A549 (cell line): ENCODE measurements around the gene CNNM3.

Experiments
- CEBPB ChIP-seq, 2 experiments: fragments of >200 bp in 1 of 2; sonication (Bioruptor Twin) in 1 of 2; formaldehyde crosslinking in 1 of 2; IDR thresholded peaks; 2 replicates each; pipeline ENCODE4 v1.6.1; 2012 to 2016
- FOXS1 ChIP-seq: fragments of 250-450 bp; sonication (Bioruptor Pico); IDR thresholded peaks from 2 replicates; pipeline ENCODE4 v1.5.0; 2020; ENCODE audit warnings: mild to moderate bottlenecking, moderate library complexity
- HOXA7 ChIP-seq: fragments of 250-450 bp; sonication (Bioruptor Pico); IDR thresholded peaks from 2 replicates; pipeline ENCODE4 v1.5.0; 2020; ENCODE audit warnings: mild to moderate bottlenecking, moderate library complexity
- KDM1A ChIP-seq: fragments of 200-600 bp; sonication (generic); IDR thresholded peaks from 2 replicates; pipeline ENCODE4 v1.6.1; 2016; ENCODE audit warnings: low read depth, mild to moderate bottlenecking
- MAFK ChIP-seq: fragments of 450-650 bp; IDR thresholded peaks from 2 replicates; pipeline ENCODE4 v1.6.1; 2014; ENCODE audit not compliant: partially characterized antibody
- NR3C1 ChIP-seq: fragments of >200 bp; sonication (Bioruptor Twin); formaldehyde crosslinking; IDR thresholded peaks from 3 replicates; pipeline ENCODE4 v1.6.1; 2017
- POLR2A ChIP-seq: IDR thresholded peaks from 2 replicates; pipeline ENCODE4 v1.6.1; 2012; ENCODE audit warnings: mild to moderate bottlenecking, low read length
- RAD21 ChIP-seq, 2 experiments: fragments of >200 bp in 1 of 2; sonication (Bioruptor Twin) in 1 of 2; formaldehyde crosslinking in 1 of 2; IDR thresholded peaks in 1 of 2; conservative IDR thresholded peaks in 1 of 2; 2 replicates in 1 of 2; 3 replicates in 1 of 2; pipeline ENCODE4 v1.6.1; 2012 to 2018; ENCODE audit warnings: inconsistent platforms in 1 of 2
- TF ChIP-seq, protein P1 (sequence below): fragments of >200 bp; sonication (Bioruptor Twin); formaldehyde crosslinking; IDR thresholded peaks from 3 replicates; pipeline ENCODE4 v1.5.1; 2016
- TF ChIP-seq, protein P2 (sequence below): fragments of 250-450 bp; sonication (Bioruptor Pico); IDR thresholded peaks from 2 replicates; pipeline ENCODE4 v1.5.0; 2021; ENCODE audit warnings: mild to moderate bottlenecking, moderate library complexity, borderline replicate concordance

DNA sequence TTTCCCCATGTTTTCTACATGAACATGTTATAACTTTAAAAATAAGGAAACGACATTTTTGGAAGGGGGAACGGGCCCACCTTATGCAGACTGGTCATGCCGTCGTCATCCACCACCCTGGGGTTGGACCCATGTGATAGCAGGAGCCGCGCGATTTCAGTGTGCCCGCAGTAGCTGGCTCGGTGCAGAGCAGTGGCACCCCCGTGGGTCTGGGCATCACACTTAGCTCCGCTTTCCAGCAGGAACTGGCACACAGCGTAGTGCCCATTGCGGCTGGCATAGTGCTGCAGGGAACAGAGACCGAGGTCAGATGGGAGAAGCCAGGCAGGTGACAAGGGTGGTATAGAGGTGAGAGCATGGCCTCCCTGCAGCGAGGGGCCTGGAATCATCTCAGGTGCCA is 37.3 kb downstream of the CNNM3 start:
- TF ChIP-seq, protein P1, sequence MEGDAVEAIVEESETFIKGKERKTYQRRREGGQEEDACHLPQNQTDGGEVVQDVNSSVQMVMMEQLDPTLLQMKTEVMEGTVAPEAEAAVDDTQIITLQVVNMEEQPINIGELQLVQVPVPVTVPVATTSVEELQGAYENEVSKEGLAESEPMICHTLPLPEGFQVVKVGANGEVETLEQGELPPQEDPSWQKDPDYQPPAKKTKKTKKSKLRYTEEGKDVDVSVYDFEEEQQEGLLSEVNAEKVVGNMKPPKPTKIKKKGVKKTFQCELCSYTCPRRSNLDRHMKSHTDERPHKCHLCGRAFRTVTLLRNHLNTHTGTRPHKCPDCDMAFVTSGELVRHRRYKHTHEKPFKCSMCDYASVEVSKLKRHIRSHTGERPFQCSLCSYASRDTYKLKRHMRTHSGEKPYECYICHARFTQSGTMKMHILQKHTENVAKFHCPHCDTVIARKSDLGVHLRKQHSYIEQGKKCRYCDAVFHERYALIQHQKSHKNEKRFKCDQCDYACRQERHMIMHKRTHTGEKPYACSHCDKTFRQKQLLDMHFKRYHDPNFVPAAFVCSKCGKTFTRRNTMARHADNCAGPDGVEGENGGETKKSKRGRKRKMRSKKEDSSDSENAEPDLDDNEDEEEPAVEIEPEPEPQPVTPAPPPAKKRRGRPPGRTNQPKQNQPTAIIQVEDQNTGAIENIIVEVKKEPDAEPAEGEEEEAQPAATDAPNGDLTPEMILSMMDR: no peak
- TF ChIP-seq FOXS1 (CRISPR knock-in tag) (no peak), RAD21 (conservative IDR thresholded peaks at IDR 0.05 in 1 of 2, IDR thresholded peaks at IDR 0.05 in 1 of 2) (no peak), NR3C1 (no peak), CEBPB (IDR thresholded peaks at IDR 0.05) (no peak), POLR2A (no peak), KDM1A (no peak), HOXA7 (CRISPR knock-in tag) (no peak), MAFK (no peak)
- TF ChIP-seq, protein P2, sequence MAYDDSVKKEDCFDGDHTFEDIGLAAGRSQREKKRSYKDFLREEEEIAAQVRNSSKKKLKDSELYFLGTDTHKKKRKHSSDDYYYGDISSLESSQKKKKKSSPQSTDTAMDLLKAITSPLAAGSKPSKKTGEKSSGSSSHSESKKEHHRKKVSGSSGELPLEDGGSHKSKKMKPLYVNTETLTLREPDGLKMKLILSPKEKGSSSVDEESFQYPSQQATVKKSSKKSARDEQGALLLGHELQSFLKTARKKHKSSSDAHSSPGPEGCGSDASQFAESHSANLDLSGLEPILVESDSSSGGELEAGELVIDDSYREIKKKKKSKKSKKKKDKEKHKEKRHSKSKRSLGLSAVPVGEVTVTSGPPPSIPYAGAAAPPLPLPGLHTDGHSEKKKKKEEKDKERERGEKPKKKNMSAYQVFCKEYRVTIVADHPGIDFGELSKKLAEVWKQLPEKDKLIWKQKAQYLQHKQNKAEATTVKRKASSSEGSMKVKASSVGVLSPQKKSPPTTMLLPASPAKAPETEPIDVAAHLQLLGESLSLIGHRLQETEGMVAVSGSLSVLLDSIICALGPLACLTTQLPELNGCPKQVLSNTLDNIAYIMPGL (CRISPR knock-in tag): no peak
